MG63 (cell line): ENCODE results near the gene MYL10. TPM values are rescaled to one million over a fixed set of nuclear protein-coding genes. Genes with fewer than 3 reads are reported as not detected.
"Not testable (repeated sequence)": the region's sequence is repeated elsewhere in the genome, so short reads cannot be mapped to it uniquely, and the experiment has no call there.

ENCODE experiments used
- DNase-seq: peaks from one replicate; pipeline ENCODE4 v3.0.0-alpha.2; 2020
- H3K27me3 ChIP-seq: fragments of 250-450 bp; sonication (Bioruptor Pico); 2 replicates; pipeline ENCODE4 v1.5.1; 2020; ENCODE audit warnings: mild to moderate bottlenecking, moderate library complexity
- H3K36me3 ChIP-seq: fragments of 250-450 bp; sonication (Bioruptor Pico); 2 replicates; pipeline ENCODE4 v1.5.1; 2020; ENCODE audit warnings: mild to moderate bottlenecking, moderate library complexity
- H3K4me3 ChIP-seq: fragments of 250-450 bp; sonication (Bioruptor Pico); 2 replicates; pipeline ENCODE4 v1.5.1; 2020; ENCODE audit warnings: mild to moderate bottlenecking, moderate library complexity
- H3K9me3 ChIP-seq: fragments of 250-450 bp; sonication (Bioruptor Pico); 2 replicates; pipeline ENCODE4 v1.5.1; 2020; ENCODE audit warnings: mild to moderate bottlenecking, moderate library complexity
- total RNA-seq: library from RNA; depleted of rRNA; stranded (reverse); fragments of >200 nt; shearing (Covaris generic); gene quantifications from 2 replicates; pipeline ENCODE4 v1.2.3, GENCODE V29; 2014; ENCODE audit warnings: low replicate concordance

MYL10 gene
- total RNA-seq, 1 experiment from 2014 or later: not detected

GRCh38 chr7:101664436-101664835 lies 35.3 kb upstream of the MYL10 start:
- H3K4me3 ChIP-seq: no peak overlapping the region
- H3K9me3 ChIP-seq: no peaks in the 10 kb centered on the region
- no peaks in the 10 kb centered on the region for H3K36me3 ChIP-seq
- DNase-seq: no peak
- H3K27me3 ChIP-seq: no peaks in the 10 kb centered on the region

GRCh38 chr7:101663747-101664146 lies 34.7 kb upstream of the MYL10 start:
- no peaks in the 10 kb centered on the region for H3K36me3 ChIP-seq
- H3K27me3 ChIP-seq: no peaks in the 10 kb centered on the region
- H3K4me3 ChIP-seq: no peak overlapping the region
- H3K9me3 ChIP-seq: no peaks in the 10 kb centered on the region
- no peak for DNase-seq

- Histone ChIP-seq H3K36me3 (no peaks in the 10 kb centered on the region), H3K4me3 (no peak overlapping the region), H3K9me3 (no peaks in the 10 kb centered on the region), H3K27me3 (no peaks in the 10 kb centered on the region)
- no peak for DNase-seq
Observed at GRCh38 chr7:101662447-101662998, 33.4 kb upstream of the MYL10 start.

GRCh38 chr7:101659706-101660105 lies 30.6 kb upstream of the MYL10 start:
- no peak overlapping the region for H3K4me3 ChIP-seq
- H3K9me3 ChIP-seq: no peaks in the 10 kb centered on the region
- H3K27me3 ChIP-seq: no peaks in the 10 kb centered on the region
- no peak for DNase-seq
- H3K36me3 ChIP-seq: no peaks in the 10 kb centered on the region

GRCh38 chr7:101657171-101657570 lies 28.1 kb upstream of the MYL10 start:
- H3K36me3 ChIP-seq: no peaks in the 10 kb centered on the region
- no peaks in the 10 kb centered on the region for H3K27me3 ChIP-seq
- no peaks in the 10 kb centered on the region for H3K9me3 ChIP-seq

GRCh38 chr7:101651112-101651511 lies 22.0 kb upstream of the MYL10 start:
- no peaks in the 10 kb centered on the region for H3K36me3 ChIP-seq
- H3K27me3 ChIP-seq: no peaks in the 10 kb centered on the region
- no peak overlapping the region for H3K4me3 ChIP-seq
- no peaks in the 10 kb centered on the region for H3K9me3 ChIP-seq
- DNase-seq: no peak

More at GRCh38 chr7:101657171-101657570, 28.1 kb upstream of the MYL10 start:
- no peak for DNase-seq
- H3K4me3 ChIP-seq: no peak overlapping the region

- no peaks in the 10 kb centered on the region for H3K9me3 ChIP-seq
- DNase-seq: no peak
- H3K36me3 ChIP-seq: no peaks in the 10 kb centered on the region
- no peak overlapping the region for H3K4me3 ChIP-seq
- H3K27me3 ChIP-seq: no peaks in the 10 kb centered on the region
Observed at GRCh38 chr7:101650579-101651081, 21.5 kb upstream of the MYL10 start.

- H3K27me3 ChIP-seq, DNase-seq, H3K4me3 ChIP-seq, H3K9me3 ChIP-seq, H3K36me3 ChIP-seq: not testable (repeated sequence)
Observed at GRCh38 chr7:101647876-101648275, 18.8 kb upstream of the MYL10 start.

- H3K4me3 ChIP-seq: no peak overlapping the region
Observed at GRCh38 chr7:101645951-101646350, 16.9 kb upstream of the MYL10 start.

GRCh38 chr7:101644879-101645278 lies 15.8 kb upstream of the MYL10 start:
- no peaks in the 10 kb centered on the region for H3K9me3 ChIP-seq
- peak; percentile 14 for DNase-seq
- no peak overlapping the region for H3K4me3 ChIP-seq
- H3K27me3 ChIP-seq: no peaks in the 10 kb centered on the region
- H3K36me3 ChIP-seq: no peaks in the 10 kb centered on the region

More at GRCh38 chr7:101645951-101646350, 16.9 kb upstream of the MYL10 start:
- Histone ChIP-seq H3K27me3 (no peaks in the 10 kb centered on the region), H3K9me3 (no peaks in the 10 kb centered on the region), H3K36me3 (no peaks in the 10 kb centered on the region)
- DNase-seq: no peak

- H3K36me3 ChIP-seq, H3K27me3 ChIP-seq, H3K9me3 ChIP-seq, DNase-seq, H3K4me3 ChIP-seq: not testable (repeated sequence)
Observed at GRCh38 chr7:101639127-101639526, 10.0 kb upstream of the MYL10 start.

GRCh38 chr7:101636822-101637623 lies 7.9 kb upstream of the MYL10 start:
- Histone ChIP-seq H3K27me3 (no peaks in the 10 kb centered on the region), H3K4me3 (no peak overlapping the region), H3K36me3 (no peaks in the 10 kb centered on the region), H3K9me3 (no peaks in the 10 kb centered on the region)
- DNase-seq: peak; percentile 55

- Histone ChIP-seq H3K27me3 (no peaks in the 10 kb centered on the region), H3K36me3 (no peaks in the 10 kb centered on the region), H3K9me3 (no peaks in the 10 kb centered on the region), H3K4me3 (no peak overlapping the region)
- DNase-seq: peak; percentile 76
Observed at GRCh38 chr7:101635484-101635883, 6.4 kb upstream of the MYL10 start.

GRCh38 chr7:101634196-101634717 lies 5.2 kb upstream of the MYL10 start:
- Histone ChIP-seq H3K36me3 (no peaks in the 10 kb centered on the region), H3K9me3 (no peaks in the 10 kb centered on the region), H3K27me3 (no peaks in the 10 kb centered on the region), H3K4me3 (no peak overlapping the region)
- no peak for DNase-seq

- Histone ChIP-seq H3K27me3 (no peaks in the 10 kb centered on the region), H3K36me3 (no peaks in the 10 kb centered on the region), H3K4me3 (no peak overlapping the region), H3K9me3 (no peaks in the 10 kb centered on the region)
- DNase-seq: no peak
Observed at GRCh38 chr7:101633511-101633910, 4.4 kb upstream of the MYL10 start.

- H3K36me3 ChIP-seq: no peaks in the 10 kb centered on the region
- H3K9me3 ChIP-seq: no peaks in the 10 kb centered on the region
- H3K27me3 ChIP-seq: no peaks in the 10 kb centered on the region
- H3K4me3 ChIP-seq: no peak overlapping the region
- no peak for DNase-seq
Observed at GRCh38 chr7:101632641-101633040, 3.5 kb upstream of the MYL10 start.

GRCh38 chr7:101631224-101631714 lies 2.2 kb upstream of the MYL10 start:
- no peak overlapping the region for H3K4me3 ChIP-seq
- DNase-seq: peak; percentile 60
- H3K9me3 ChIP-seq: no peaks in the 10 kb centered on the region

More at GRCh38 chr7:101631224-101631714, 2.2 kb upstream of the MYL10 start:
- Histone ChIP-seq H3K36me3 (no peaks in the 10 kb centered on the region), H3K27me3 (no peaks in the 10 kb centered on the region)
